GM19455 (cell line): ENCODE results near the gene ARHGEF26.
"Not testable (repeated sequence)": the region's sequence is repeated elsewhere in the genome, so short reads cannot be mapped to it uniquely, and the experiment has no call there.

ENCODE experiments used
- ATAC-seq: cut with Tn5 transposase; IDR thresholded peaks from one replicate; pipeline ENCODE4 v1.9.1; 2021; ENCODE audit not compliant: unreplicated experiment

Gene ARHGEF26

GRCh38 chr3:154120961-154121700 is at the start of gene ARHGEF26:
Gene ARHGEF26, plus strand, starts transcription at chr3:154121390. Its CDS starts 603 bp downstream, at chr3:154121993.
- ATAC-seq: peak; percentile 76

- no peak for ATAC-seq
These were observed 46.2 kb upstream of the ARHGEF26 start for GRCh38 chr3:154074966-154075365.

- no peak for ATAC-seq
These were observed 42.5 kb upstream of the ARHGEF26 start for GRCh38 chr3:154078672-154079071.

- ATAC-seq: no peak
These were observed 39.9 kb upstream of the ARHGEF26 start for GRCh38 chr3:154081305-154081704.

- no peak for ATAC-seq
These were observed 36.1 kb upstream of the ARHGEF26 start for GRCh38 chr3:154085071-154085470.

GRCh38 chr3:154085799-154086198 is 35.4 kb upstream of the ARHGEF26 start:
- no peak for ATAC-seq

- no peak for ATAC-seq
These were observed 34.9 kb upstream of the ARHGEF26 start for GRCh38 chr3:154086286-154086685.

GRCh38 chr3:154087756-154088480 is 33.3 kb upstream of the ARHGEF26 start:
- not testable (repeated sequence) for ATAC-seq

- no peak for ATAC-seq
These were observed 31.5 kb upstream of the ARHGEF26 start for GRCh38 chr3:154089421-154090420.

GRCh38 chr3:154094051-154094450 is 27.1 kb upstream of the ARHGEF26 start:
- ATAC-seq: no peak

GRCh38 chr3:154095832-154096421 is 25.3 kb upstream of the ARHGEF26 start:
- no peak for ATAC-seq

- no peak for ATAC-seq
These were observed 22.8 kb upstream of the ARHGEF26 start for GRCh38 chr3:154098376-154098775.

- no peak for ATAC-seq
These were observed 20.6 kb upstream of the ARHGEF26 start for GRCh38 chr3:154100556-154100955.

GRCh38 chr3:154101250-154101649 is 19.9 kb upstream of the ARHGEF26 start:
- ATAC-seq: no peak

- ATAC-seq: no peak
These were observed 19.0 kb upstream of the ARHGEF26 start for GRCh38 chr3:154102225-154102624.

GRCh38 chr3:154105218-154105975 is 15.8 kb upstream of the ARHGEF26 start:
- ATAC-seq: no peak

- ATAC-seq: no peak
These were observed 9.7 kb upstream of the ARHGEF26 start for GRCh38 chr3:154111365-154111935.

- no peak for ATAC-seq
These were observed 8.9 kb upstream of the ARHGEF26 start for GRCh38 chr3:154112146-154112852.

GRCh38 chr3:154113609-154114008 is 7.6 kb upstream of the ARHGEF26 start:
- no peak for ATAC-seq
